Adrenal gland (tissue), 12 donors: ENCODE results near the gene MCM6. TPM values are rescaled to one million over a fixed set of nuclear protein-coding genes. Genes with fewer than 3 reads are reported as not detected.

Experiments
- DNase-seq, 7 donors: peaks; one replicate each; pipeline ENCODE4 v3.0.0-alpha.2; 2019 to 2020
- H3K27ac ChIP-seq, 5 donors: fragments of 200-600 bp; sonication (generic) in 4 of 5; 1 replicate in 3 of 5; 2 replicates in 2 of 5; pipeline versions ENCODE4 v1.5.1 to v1.8.0; 2016 to 2020; ENCODE audit warnings: mild to moderate bottlenecking in 1 of 5
- H3K27me3 ChIP-seq: fragments of 200-600 bp; 2 replicates; pipeline ENCODE4 v1.8.0; 2021
- H3K36me3 ChIP-seq, 2 donors: fragments of 200-600 bp; replicated peaks in 1 of 2; 1 replicate in 1 of 2; 2 replicates in 1 of 2; pipeline versions ENCODE4 v1.5.1 to v1.8.0; 2018 to 2022
- H3K4me1 ChIP-seq, 2 donors: fragments of 200-600 bp; replicated peaks in 1 of 2; 1 replicate in 1 of 2; 2 replicates in 1 of 2; pipeline versions ENCODE4 v1.5.1 to v1.8.0; 2018 to 2021
- H3K4me3 ChIP-seq, 4 donors: fragments of 200-600 bp; sonication (generic) in 3 of 4; one replicate each; pipeline ENCODE4 v1.5.1; 2016 to 2018
- H3K9me3 ChIP-seq, 3 donors: fragments of 200-600 bp; sonication (generic) in 1 of 3; replicated peaks in 1 of 3; 1 replicate in 2 of 3; 2 replicates in 1 of 3; pipeline versions ENCODE4 v1.5.1 to v1.8.0; 2016 to 2021
- POLR2A ChIP-seq, 2 donors: fragments of 450-650 bp; IDR thresholded peaks; one replicate each; pipeline ENCODE4 v1.6.1; 2017; ENCODE audit warnings: antibody characterized with exemption in 2 of 2, mild to moderate bottlenecking in 2 of 2, moderate library complexity in 1 of 2
- whole genome bisulfite sequencing, 4 donors: extraction: QIAGEN DNeasy Blood & Tissue Kit in 2 of 4; methylation state at CpG; one replicate each; pipeline versions ENCODE4 v1.1.5 to v1.1.7; 2013 to 2017; 5-methylcytosine and 5-hydroxymethylcytosine counted together
- intact Hi-C, 2 donors: fragments of 100-400 bp; cut with DNase I; formaldehyde crosslinking; loops; one replicate each; pipeline versions ENCODE4 v1.14.1 to v1.15.0; 2022 to 2023
- polyA plus RNA-seq, 3 donors: library from polyadenylated mRNA; stranded (reverse); fragments of 200-250 nt in 2 of 3; fragments of 350-450 nt in 1 of 3; fragmentation: Illumina TruSeq in 1 of 3; extraction: RNeasy Lipid Tissue Mini Kit (QIAGEN cat#74804) in 1 of 3; gene quantifications; one replicate each; pipeline ENCODE4 v1.2.3, GENCODE V29; 2013 to 2014
- total RNA-seq, 9 donors: library from RNA; depleted of rRNA in 4 of 9; stranded (reverse); fragments of >200 nt in 4 of 9; fragments of 120-200 nt in 1 of 9; fragmentation: NEBNext Ultra II Directional in 1 of 9; extraction: Animal tissue kit (Norgen Biotek cat#: 25700) in 1 of 9; gene quantifications; one replicate each; pipeline versions ENCODE4 v1.1.0 to v1.2.4, GENCODE V29; 2013 to 2023
- TF ChIP-seq, protein P1 (sequence below), 6 experiments: fragments of 450-650 bp in 4 of 6; fragments of 200-600 bp in 2 of 6; sonication (generic) in 1 of 6; IDR thresholded peaks; 1 replicate in 5 of 6; 2 replicates in 1 of 6; pipeline versions ENCODE4 v1.5.1 to v1.8.0; 2016 to 2021; ENCODE audit warnings: antibody characterized with exemption in 6 of 6, mild to moderate bottlenecking in 2 of 6, moderate library complexity in 1 of 6
- donor health status: healthy with polysubstance abuse.
- donor health status: Bipolar disorder and iron deficiency.
- donor health status: DM: yes; HTN: yes; CAD: no.
- donor health status: DM: no; HTN: no; CAD: no.
- donor health status: DM: no; HTN: no; CAD: no.
- donor health status: DM: yes; HTN: yes; CAD: no.

MCM6 gene
- total and polyA plus RNA-seq, 12 donors, result 3.4 to 18.9 (median 9.4) TPM

- H3K27me3 ChIP-seq, result no peaks in the 10 kb centered on the region
- no peaks in the 10 kb centered on the region for H3K9me3 ChIP-seq
- intact Hi-C loops, result no loop called here
- no peak overlapping the region for H3K27ac ChIP-seq
- H3K4me3 ChIP-seq, result no peak overlapping the region
- no peak for TF ChIP-seq POLR2A (IDR thresholded peaks at IDR 0.05)
- TF ChIP-seq, protein P1, sequence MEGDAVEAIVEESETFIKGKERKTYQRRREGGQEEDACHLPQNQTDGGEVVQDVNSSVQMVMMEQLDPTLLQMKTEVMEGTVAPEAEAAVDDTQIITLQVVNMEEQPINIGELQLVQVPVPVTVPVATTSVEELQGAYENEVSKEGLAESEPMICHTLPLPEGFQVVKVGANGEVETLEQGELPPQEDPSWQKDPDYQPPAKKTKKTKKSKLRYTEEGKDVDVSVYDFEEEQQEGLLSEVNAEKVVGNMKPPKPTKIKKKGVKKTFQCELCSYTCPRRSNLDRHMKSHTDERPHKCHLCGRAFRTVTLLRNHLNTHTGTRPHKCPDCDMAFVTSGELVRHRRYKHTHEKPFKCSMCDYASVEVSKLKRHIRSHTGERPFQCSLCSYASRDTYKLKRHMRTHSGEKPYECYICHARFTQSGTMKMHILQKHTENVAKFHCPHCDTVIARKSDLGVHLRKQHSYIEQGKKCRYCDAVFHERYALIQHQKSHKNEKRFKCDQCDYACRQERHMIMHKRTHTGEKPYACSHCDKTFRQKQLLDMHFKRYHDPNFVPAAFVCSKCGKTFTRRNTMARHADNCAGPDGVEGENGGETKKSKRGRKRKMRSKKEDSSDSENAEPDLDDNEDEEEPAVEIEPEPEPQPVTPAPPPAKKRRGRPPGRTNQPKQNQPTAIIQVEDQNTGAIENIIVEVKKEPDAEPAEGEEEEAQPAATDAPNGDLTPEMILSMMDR (IDR thresholded peaks at IDR 0.05), result no peak
- H3K4me1 ChIP-seq, result no peaks in the 10 kb centered on the region
- DNase-seq, result no peak
- H3K36me3 ChIP-seq, result no peaks in the 10 kb centered on the region
- 91 to 97% (median 93%) methylated on average over 3 of the region's 3 CpGs for WGBS, 4 donors
These were observed 37.7 kb downstream of the MCM6 start for GRCh38 chr2:135838502-135838901.

- 91 to 94% (median 93%) methylated on average over 12 of the region's 12 CpGs for WGBS, 4 donors
- Histone ChIP-seq H3K27ac (no peak within 1 kb of the TSS), H3K4me3 (no peak within 1 kb of the TSS), H3K9me3 (no peaks in the 10 kb centered on the region), H3K27me3 (no peaks in the 10 kb centered on the region), H3K4me1 (no peaks in the 10 kb centered on the region), H3K36me3 (no peaks in the 10 kb centered on the region)
- DNase-seq, result no peak
- TF ChIP-seq, protein P1 (IDR thresholded peaks at IDR 0.05), result no peak
- TF ChIP-seq POLR2A (IDR thresholded peaks at IDR 0.05), result no peak
- intact Hi-C loops, result no loop called here
These were observed 39.5 kb downstream of the MCM6 start, which contains the start of gene LCT for GRCh38 chr2:135836596-135837270. LCT (minus strand) TSS chr2:135837184; CDS start chr2:135837169, 15 bp downstream.

GRCh38 chr2:135832891-135833290 is 43.4 kb downstream of the MCM6 start:
- no peaks in the 10 kb centered on the region for H3K4me1 ChIP-seq
- no peak overlapping the region for H3K4me3 ChIP-seq
- intact Hi-C loops, result no loop called here
- 89 to 95% (median 94%) methylated on average over 5 to 6 of the region's 6 CpGs for WGBS, 4 donors
- no peaks in the 10 kb centered on the region for H3K36me3 ChIP-seq
- no peak for TF ChIP-seq POLR2A (IDR thresholded peaks at IDR 0.05)
- TF ChIP-seq, protein P1 (IDR thresholded peaks at IDR 0.05), result no peak
- H3K27ac ChIP-seq, result no peak overlapping the region
- H3K27me3 ChIP-seq, result no peaks in the 10 kb centered on the region
- H3K9me3 ChIP-seq, result no peaks in the 10 kb centered on the region
- DNase-seq, result no peak

DNA sequence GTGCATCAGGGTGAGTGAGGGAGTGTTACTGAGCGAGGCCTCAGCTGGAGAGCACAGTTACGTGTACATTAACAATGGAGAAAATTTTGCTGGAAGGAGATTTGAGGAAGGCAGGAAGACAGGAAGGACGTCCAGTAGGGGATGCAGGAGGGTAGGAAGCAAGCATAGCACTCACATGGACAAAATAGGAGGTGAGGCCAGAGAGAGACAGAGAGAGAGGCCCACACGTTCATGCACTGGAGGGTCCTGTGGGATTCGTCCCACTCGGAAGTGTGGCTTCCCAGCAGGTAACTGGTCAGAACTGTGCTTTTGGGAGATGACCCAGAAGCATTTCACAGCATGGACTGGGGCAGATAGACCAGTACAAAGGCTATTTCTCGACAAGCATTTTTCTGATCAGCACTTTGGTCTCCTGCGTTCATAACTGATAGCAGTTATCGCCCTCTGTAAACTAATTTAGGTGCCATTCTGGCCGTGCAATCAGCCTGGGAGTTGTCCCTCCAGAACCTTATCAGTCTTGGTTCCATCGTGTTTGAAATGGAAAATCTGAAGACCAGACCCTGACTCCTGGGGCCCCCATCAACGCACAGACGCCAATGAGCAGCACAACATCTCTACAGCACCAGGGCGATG is 44.9 kb downstream of the MCM6 start:
- H3K4me1 ChIP-seq, result no peaks in the 10 kb centered on the region
- intact Hi-C loops, result no loop called here
- no peaks in the 10 kb centered on the region for H3K36me3 ChIP-seq
- no peak overlapping the region for H3K4me3 ChIP-seq
- H3K27me3 ChIP-seq, result no peaks in the 10 kb centered on the region
- DNase-seq, result no peak
- no peaks in the 10 kb centered on the region for H3K9me3 ChIP-seq
- WGBS, 4 donors, result 82 to 91% (median 84%) methylated on average over 10 to 14 of the region's 14 CpGs
- TF ChIP-seq, protein P1 (IDR thresholded peaks at IDR 0.05), result no peak
- TF ChIP-seq POLR2A (IDR thresholded peaks at IDR 0.05), result no peak
- H3K27ac ChIP-seq, result no peak overlapping the region
